HUES64 (cell line): ENCODE results near the gene RBMS2.

Source experiments
- H3K27ac ChIP-seq: 2 replicates; pipeline ENCODE4 v1.7.0; 2013; ENCODE audit warnings: low read depth, low read length, inconsistent platforms
- H3K27me3 ChIP-seq: 2 replicates; pipeline ENCODE4 v1.6.1; 2013; ENCODE audit warnings: mild to moderate bottlenecking, low read length; ENCODE audit not compliant: insufficient read depth
- H3K36me3 ChIP-seq: 2 replicates; pipeline ENCODE4 v1.6.1; 2013; ENCODE audit warnings: mild to moderate bottlenecking, low read length; ENCODE audit not compliant: insufficient read depth
- H3K4me1 ChIP-seq: 2 replicates; pipeline ENCODE4 v1.6.1; 2013; ENCODE audit warnings: mild to moderate bottlenecking, low read length, moderate library complexity; ENCODE audit not compliant: insufficient read depth
- H3K4me3 ChIP-seq: 2 replicates; pipeline ENCODE4 v1.5.1; 2013; ENCODE audit warnings: mild to moderate bottlenecking, low read length, moderate library complexity
- H3K9ac ChIP-seq: 2 replicates; pipeline ENCODE4 v1.6.1; 2013; ENCODE audit warnings: mild to moderate bottlenecking, low read depth, low read length
- H3K9me3 ChIP-seq: 2 replicates; pipeline ENCODE4 v1.6.1; 2013; ENCODE audit warnings: low read depth, low read length; ENCODE audit not compliant: insufficient read depth
- WGBS: fragments of 150-250, 120-280 bp; methylation state at CpG from one replicate; pipeline ENCODE4 v1.1.7; 2013; ENCODE audit warnings: missing lambda C conversion rate; 5-methylcytosine and 5-hydroxymethylcytosine counted together

The RBMS2 gene

GRCh38 chr12:56517854-56518253, 3.8 kb upstream of the RBMS2 start:
- H3K9me3 ChIP-seq: no peaks in the 10 kb centered on the region
- no peak overlapping the region for H3K27ac ChIP-seq
- peaks cover 17% of the 10 kb centered on the region for H3K4me1 ChIP-seq
- no peaks in the 10 kb centered on the region for H3K36me3 ChIP-seq
- H3K4me3 ChIP-seq: no peak overlapping the region
- H3K9ac ChIP-seq: no peak overlapping the region
- WGBS: 88% methylated on average over 2 of the region's 2 CpGs
- no peaks in the 10 kb centered on the region for H3K27me3 ChIP-seq

- no peak overlapping the region for H3K27ac ChIP-seq
- H3K4me3 ChIP-seq: no peak overlapping the region
- WGBS: 83% methylated on average over 2 of the region's 2 CpGs
- H3K36me3 ChIP-seq: no peaks in the 10 kb centered on the region
- H3K27me3 ChIP-seq: no peaks in the 10 kb centered on the region
- peaks cover 22% of the 10 kb centered on the region for H3K4me1 ChIP-seq
- H3K9ac ChIP-seq: no peak overlapping the region
- H3K9me3 ChIP-seq: no peaks in the 10 kb centered on the region
Measured at GRCh38 chr12:56518570-56518969, 3.0 kb upstream of the RBMS2 start.

DNA sequence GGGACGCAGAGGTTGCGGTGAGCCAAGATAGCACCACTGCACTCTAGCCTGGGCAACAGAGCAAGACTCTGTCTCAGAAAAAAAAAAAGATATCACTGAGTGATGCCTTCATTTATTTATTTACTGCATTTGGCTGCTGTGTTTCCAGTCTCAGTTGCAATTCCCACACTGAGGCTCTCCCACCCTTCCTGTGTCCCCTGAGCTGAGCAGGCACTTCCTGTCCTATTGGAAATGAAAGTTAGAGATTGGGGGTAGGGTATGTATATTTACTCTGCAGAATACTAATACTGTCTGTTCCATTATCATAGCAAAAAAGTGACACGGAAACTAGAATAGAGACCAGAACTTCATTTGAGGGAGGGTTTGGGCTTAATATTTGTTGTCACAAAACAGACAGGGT, 1.6 kb upstream of the RBMS2 start:
- Histone ChIP-seq H3K9me3 (no peaks in the 10 kb centered on the region), H3K9ac (no peak overlapping the region), H3K4me3 (no peak overlapping the region), H3K27ac (no peak overlapping the region), H3K36me3 (no peaks in the 10 kb centered on the region), H3K4me1 (peaks cover 27% of the 10 kb centered on the region), H3K27me3 (no peaks in the 10 kb centered on the region)
- 90% methylated on average over 3 of the region's 3 CpGs for WGBS

- Histone ChIP-seq H3K9ac (no peak overlapping the region), H3K27ac (no peak overlapping the region), H3K9me3 (no peaks in the 10 kb centered on the region), H3K36me3 (no peaks in the 10 kb centered on the region), H3K27me3 (no peaks in the 10 kb centered on the region), H3K4me3 (no peak overlapping the region), H3K4me1 (peaks cover 27% of the 10 kb centered on the region)
- WGBS: 91% methylated on average over 1 of the region's 1 CpG
Measured at GRCh38 chr12:56520506-56520905, 1.1 kb upstream of the RBMS2 start.

DNA sequence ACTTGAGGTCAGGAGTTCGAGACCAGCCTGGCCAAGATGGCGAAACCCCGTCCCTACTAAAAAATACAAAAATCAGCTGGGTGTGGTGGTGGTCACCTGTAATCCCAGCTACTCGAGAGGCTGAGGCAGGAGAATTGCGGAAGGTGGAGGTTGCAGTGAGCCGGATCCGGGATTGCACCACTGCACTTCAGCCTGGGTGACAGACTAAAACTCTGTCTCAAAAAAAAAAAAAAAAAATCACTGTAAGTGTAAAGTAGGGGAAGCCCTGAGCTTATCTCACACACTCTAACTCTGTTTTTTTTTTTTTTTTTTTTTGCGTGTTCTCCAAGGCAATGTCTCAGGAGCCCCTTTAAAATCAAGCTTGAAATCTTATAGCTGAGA, 421 bp upstream of the RBMS2 start:
- Histone ChIP-seq H3K36me3 (no peaks in the 10 kb centered on the region), H3K9ac (no peak overlapping the region; the same call in 1 of the 2 replicates), H3K4me3 (peak overlapping the region; percentile 41), H3K9me3 (no peaks in the 10 kb centered on the region), H3K4me1 (peaks cover 27% of the 10 kb centered on the region), H3K27me3 (no peaks in the 10 kb centered on the region), H3K27ac (no peak overlapping the region)
- 92% methylated on average over 6 of the region's 8 CpGs for WGBS

- H3K36me3 ChIP-seq: no peaks in the 10 kb centered on the region
- peak overlapping the region; percentile 79; the same call in 1 of the 2 replicates for H3K27ac ChIP-seq
- H3K4me1 ChIP-seq: peaks cover 41% of the 10 kb centered on the region
- 27% methylated on average over 4 of the region's 4 CpGs for WGBS
- H3K9ac ChIP-seq: peak overlapping the region; percentile 80
- H3K4me3 ChIP-seq: peak overlapping the region; percentile 90
- no peaks in the 10 kb centered on the region for H3K9me3 ChIP-seq
- no peaks in the 10 kb centered on the region for H3K27me3 ChIP-seq
Measured at GRCh38 chr12:56522411-56523193, 982 bp downstream of the RBMS2 start.

- Histone ChIP-seq H3K4me3 (no peak overlapping the region), H3K4me1 (peaks cover 23% of the 10 kb centered on the region), H3K27me3 (no peaks in the 10 kb centered on the region), H3K27ac (no peak overlapping the region), H3K9me3 (no peaks in the 10 kb centered on the region), H3K36me3 (no peaks in the 10 kb centered on the region), H3K9ac (no peak overlapping the region)
- WGBS: 100% methylated on average over 1 of the region's 1 CpG
Measured at GRCh38 chr12:56528846-56529245, 7.2 kb downstream of the RBMS2 start.

GRCh38 chr12:56529656-56530055, 8.0 kb downstream of the RBMS2 start:
- H3K36me3 ChIP-seq: no peaks in the 10 kb centered on the region
- no peak overlapping the region for H3K27ac ChIP-seq
- no peak overlapping the region for H3K4me3 ChIP-seq
- H3K4me1 ChIP-seq: peaks cover 19% of the 10 kb centered on the region
- no peak overlapping the region for H3K9ac ChIP-seq
- H3K27me3 ChIP-seq: no peaks in the 10 kb centered on the region
- WGBS: 97% methylated on average over 4 of the region's 4 CpGs
- no peaks in the 10 kb centered on the region for H3K9me3 ChIP-seq

GRCh38 chr12:56530390-56531055, 8.9 kb downstream of the RBMS2 start:
- Histone ChIP-seq H3K27me3 (no peaks in the 10 kb centered on the region), H3K4me1 (peaks cover 19% of the 10 kb centered on the region), H3K4me3 (no peak overlapping the region), H3K9me3 (no peaks in the 10 kb centered on the region), H3K27ac (no peak overlapping the region), H3K9ac (no peak overlapping the region), H3K36me3 (no peaks in the 10 kb centered on the region)
- WGBS: 90% methylated on average over 7 of the region's 7 CpGs

DNA sequence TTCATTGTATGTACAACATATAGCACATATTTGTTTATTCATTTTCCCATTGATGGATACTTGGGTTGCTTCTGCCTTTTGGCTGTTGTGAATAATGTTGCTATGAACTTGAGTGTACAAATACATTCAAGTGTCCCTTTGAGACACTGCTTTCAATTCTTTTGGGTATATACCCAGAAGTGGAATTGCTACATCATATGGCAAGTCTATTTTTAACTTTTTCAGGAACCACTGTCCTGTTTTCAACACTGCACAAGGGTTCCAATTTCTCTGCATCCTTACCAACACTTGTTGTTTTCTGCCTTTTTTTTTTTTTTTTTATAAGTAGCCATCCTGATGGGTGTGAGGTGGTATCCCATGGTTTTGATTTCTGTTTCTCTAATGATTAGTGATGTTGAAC, 15.9 kb downstream of the RBMS2 start:
- Histone ChIP-seq H3K9me3 (no peaks in the 10 kb centered on the region), H3K27ac (no peak overlapping the region), H3K27me3 (no peaks in the 10 kb centered on the region), H3K4me1 (no peaks in the 10 kb centered on the region), H3K4me3 (no peak overlapping the region), H3K9ac (no peak overlapping the region), H3K36me3 (no peaks in the 10 kb centered on the region)

DNA sequence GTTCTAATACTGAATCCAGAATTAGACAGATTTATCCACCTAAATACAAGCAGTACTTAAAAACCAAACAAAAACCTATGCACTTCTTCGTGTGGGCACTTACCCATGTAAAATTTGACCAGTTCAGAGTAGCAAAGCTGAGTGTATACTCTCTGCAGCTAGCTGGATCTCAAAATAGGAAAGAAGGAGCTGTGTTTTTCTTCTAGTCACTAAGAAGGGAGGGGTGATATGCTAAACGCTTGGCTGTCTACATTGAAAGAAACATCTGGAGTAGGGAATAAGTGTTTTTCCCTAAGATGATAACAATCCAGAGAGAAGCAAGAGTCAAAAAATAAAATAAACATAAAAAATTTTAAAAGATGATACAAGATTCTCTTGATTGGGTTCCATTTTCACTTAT, 20.0 kb downstream of the RBMS2 start:
- WGBS: 58% methylated on average over 2 of the region's 2 CpGs
- H3K4me3 ChIP-seq: no peak overlapping the region
- no peak overlapping the region for H3K27ac ChIP-seq

More for the DNA sequence above, 20.0 kb downstream of the RBMS2 start:
- no peak overlapping the region for H3K9ac ChIP-seq
- no peaks in the 10 kb centered on the region for H3K4me1 ChIP-seq
- no peaks in the 10 kb centered on the region for H3K9me3 ChIP-seq
- no peaks in the 10 kb centered on the region for H3K36me3 ChIP-seq
- H3K27me3 ChIP-seq: no peaks in the 10 kb centered on the region
